T-helper 2 cell treated with Interferon-gamma antibody and Interleukin-4, amounts not matched to agents 5 μg/mL and 100 μg/mL, for 36 hours (primary cell): ENCODE measurements around the gene TP53BP2.
A peak's percentile ranks its signal among the peaks of the same experiment; 100 is the strongest.
"Not testable (repeated sequence)": the region's sequence is repeated elsewhere in the genome, so short reads cannot be mapped to it uniquely, and the experiment has no call there.

Experiments
- DNase-seq: peaks from one replicate; pipeline ENCODE4 v3.0.0; 2021; ENCODE audit warnings: low spot score
- H3K27ac Mint-ChIP-seq: one replicate; pipeline ENCODE4 v1.8.0; 2021; ENCODE audit warnings: mild to moderate bottlenecking, mixed read lengths
- H3K27me3 Mint-ChIP-seq: one replicate; pipeline ENCODE4 v1.8.0; 2021; ENCODE audit warnings: low read depth, mixed read lengths
- H3K36me3 Mint-ChIP-seq: one replicate; pipeline ENCODE4 v1.8.0; 2021; ENCODE audit warnings: low read depth, mixed read lengths
- H3K4me1 Mint-ChIP-seq: one replicate; pipeline ENCODE4 v1.8.0; 2021; ENCODE audit warnings: low read depth, mixed read lengths
- H3K4me3 Mint-ChIP-seq: one replicate; pipeline ENCODE4 v1.8.0; 2022; ENCODE audit warnings: mild to moderate bottlenecking, moderate library complexity, mixed read lengths
- H3K9me3 Mint-ChIP-seq: one replicate; pipeline ENCODE4 v1.8.0; 2021; ENCODE audit warnings: mixed read lengths

Gene TP53BP2, protein sequence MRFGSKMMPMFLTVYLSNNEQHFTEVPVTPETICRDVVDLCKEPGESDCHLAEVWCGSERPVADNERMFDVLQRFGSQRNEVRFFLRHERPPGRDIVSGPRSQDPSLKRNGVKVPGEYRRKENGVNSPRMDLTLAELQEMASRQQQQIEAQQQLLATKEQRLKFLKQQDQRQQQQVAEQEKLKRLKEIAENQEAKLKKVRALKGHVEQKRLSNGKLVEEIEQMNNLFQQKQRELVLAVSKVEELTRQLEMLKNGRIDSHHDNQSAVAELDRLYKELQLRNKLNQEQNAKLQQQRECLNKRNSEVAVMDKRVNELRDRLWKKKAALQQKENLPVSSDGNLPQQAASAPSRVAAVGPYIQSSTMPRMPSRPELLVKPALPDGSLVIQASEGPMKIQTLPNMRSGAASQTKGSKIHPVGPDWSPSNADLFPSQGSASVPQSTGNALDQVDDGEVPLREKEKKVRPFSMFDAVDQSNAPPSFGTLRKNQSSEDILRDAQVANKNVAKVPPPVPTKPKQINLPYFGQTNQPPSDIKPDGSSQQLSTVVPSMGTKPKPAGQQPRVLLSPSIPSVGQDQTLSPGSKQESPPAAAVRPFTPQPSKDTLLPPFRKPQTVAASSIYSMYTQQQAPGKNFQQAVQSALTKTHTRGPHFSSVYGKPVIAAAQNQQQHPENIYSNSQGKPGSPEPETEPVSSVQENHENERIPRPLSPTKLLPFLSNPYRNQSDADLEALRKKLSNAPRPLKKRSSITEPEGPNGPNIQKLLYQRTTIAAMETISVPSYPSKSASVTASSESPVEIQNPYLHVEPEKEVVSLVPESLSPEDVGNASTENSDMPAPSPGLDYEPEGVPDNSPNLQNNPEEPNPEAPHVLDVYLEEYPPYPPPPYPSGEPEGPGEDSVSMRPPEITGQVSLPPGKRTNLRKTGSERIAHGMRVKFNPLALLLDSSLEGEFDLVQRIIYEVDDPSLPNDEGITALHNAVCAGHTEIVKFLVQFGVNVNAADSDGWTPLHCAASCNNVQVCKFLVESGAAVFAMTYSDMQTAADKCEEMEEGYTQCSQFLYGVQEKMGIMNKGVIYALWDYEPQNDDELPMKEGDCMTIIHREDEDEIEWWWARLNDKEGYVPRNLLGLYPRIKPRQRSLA

DNA sequence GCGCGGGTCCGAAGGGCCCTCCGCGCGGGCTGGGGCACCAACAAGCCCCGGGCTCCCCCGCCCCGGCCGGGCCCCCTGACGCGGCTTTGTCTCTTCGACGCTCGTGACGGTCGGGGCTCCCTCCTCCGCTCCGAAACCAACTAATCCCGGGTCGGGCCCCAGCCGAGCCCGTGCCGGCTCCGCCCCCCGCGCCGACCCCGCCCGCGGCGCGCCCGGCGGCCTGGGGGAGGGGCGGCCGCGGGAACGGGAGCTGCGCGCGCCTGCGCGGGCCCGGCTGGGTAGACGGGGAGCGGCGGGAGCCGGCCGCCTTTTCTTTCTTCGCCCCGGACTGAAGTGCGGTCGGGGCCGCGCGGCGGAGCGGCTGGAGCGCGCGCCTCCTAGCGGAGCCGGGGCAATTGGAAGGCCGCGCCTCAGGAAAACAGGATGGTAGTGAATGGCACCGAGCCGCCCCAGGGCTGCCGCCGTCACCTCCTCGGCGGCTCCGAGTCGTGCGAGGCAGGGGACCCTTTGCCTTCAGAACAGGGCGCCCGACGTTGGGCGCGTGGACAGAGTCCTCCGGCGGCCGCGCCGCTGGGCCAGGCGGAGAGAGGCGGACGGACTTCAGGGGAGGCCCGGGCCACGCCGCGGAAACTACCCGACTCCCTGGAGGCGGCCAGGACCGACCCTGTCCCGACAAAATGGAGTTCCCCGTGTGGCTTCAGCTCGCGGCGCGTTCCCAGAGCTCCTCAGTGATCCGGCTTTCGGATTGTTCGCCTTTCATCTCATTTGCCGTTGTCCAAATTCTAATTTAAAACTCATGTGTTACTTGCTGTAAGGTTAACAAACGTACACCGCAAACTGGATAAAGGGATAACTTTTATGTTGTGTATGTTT is at the start of gene TP53BP2:
Gene TP53BP2 (minus strand): TSS at position 138 of the 873 bp plus-strand sequence. CDS start 267 bp downstream, outside the sequence.
- H3K36me3 Mint-ChIP-seq = peaks cover 5% of the 10 kb centered on the region
- H3K27me3 Mint-ChIP-seq = peaks cover 7% of the 10 kb centered on the region
- H3K9me3 Mint-ChIP-seq = peaks cover 5% of the 10 kb centered on the region
- DNase-seq = peak; percentile 90
- H3K4me1 Mint-ChIP-seq = peaks cover 30% of the 10 kb centered on the region
- peak within 1 kb of the TSS; percentile 93 for H3K4me3 Mint-ChIP-seq
- peak within 1 kb of the TSS; percentile 95 for H3K27ac Mint-ChIP-seq

DNA sequence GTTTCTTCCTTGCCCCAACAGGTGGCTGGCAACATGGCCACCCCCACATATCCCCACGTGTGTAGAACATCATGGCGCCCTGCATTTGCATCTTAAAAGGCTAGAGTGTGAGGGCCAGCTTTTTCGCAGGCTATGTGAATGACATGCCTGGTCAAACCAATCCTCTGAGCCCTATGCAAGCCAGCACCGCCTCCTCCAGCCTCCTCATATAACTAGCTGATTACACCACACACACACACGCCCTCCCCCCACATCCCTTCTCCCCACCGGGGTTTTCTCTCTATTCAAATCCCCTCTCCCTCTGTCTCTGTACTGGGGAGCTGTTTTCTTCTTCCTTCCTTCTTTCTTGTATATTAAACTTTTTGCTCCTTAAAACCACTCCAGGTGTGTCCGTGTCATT is 44.7 kb upstream of the TP53BP2 start:
- H3K4me3 Mint-ChIP-seq, H3K9me3 Mint-ChIP-seq, H3K4me1 Mint-ChIP-seq, DNase-seq, H3K36me3 Mint-ChIP-seq, H3K27ac Mint-ChIP-seq, H3K27me3 Mint-ChIP-seq: not testable (repeated sequence)

DNA sequence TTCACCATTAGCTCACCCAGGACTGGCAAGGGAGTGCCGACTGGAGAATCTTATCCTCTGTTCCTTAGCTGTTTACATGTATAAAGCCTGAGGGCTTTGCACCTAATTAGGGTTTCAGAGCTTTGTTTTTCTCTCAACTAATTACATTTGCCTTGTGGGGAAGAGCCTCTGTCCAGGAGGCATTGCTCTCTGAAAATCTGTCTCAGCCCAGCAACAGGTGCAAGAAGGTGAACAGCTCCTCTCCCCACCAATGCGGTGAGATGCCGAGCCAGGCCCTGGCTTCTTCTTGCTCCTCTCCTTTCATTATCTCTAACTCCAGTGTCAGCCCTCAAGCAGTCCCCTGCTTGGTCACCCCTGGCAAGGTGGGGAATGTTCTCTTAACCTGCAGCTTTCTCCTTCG is 43.6 kb upstream of the TP53BP2 start:
- H3K36me3 Mint-ChIP-seq, H3K27me3 Mint-ChIP-seq, H3K4me3 Mint-ChIP-seq: not testable (repeated sequence)

GRCh38 chr1:223887747-223888418 is 42.1 kb upstream of the TP53BP2 start:
- Mint-ChIP-seq H3K36me3 (no peaks in the 10 kb centered on the region), H3K4me3 (no peak overlapping the region), H3K4me1 (no peaks in the 10 kb centered on the region), H3K9me3 (no peaks in the 10 kb centered on the region), H3K27ac (no peak overlapping the region), H3K27me3 (peaks cover 2% of the 10 kb centered on the region)
- DNase-seq = no peak

More for the DNA sequence above, 43.6 kb upstream of the TP53BP2 start:
- H3K4me1 Mint-ChIP-seq, H3K9me3 Mint-ChIP-seq, DNase-seq, H3K27ac Mint-ChIP-seq: not testable (repeated sequence)

GRCh38 chr1:223886516-223886921 is 40.8 kb upstream of the TP53BP2 start:
- no peak for DNase-seq
- Mint-ChIP-seq H3K9me3 (no peaks in the 10 kb centered on the region), H3K4me3 (no peak overlapping the region), H3K27me3 (peaks cover 6% of the 10 kb centered on the region), H3K36me3 (no peaks in the 10 kb centered on the region), H3K27ac (no peak overlapping the region), H3K4me1 (no peaks in the 10 kb centered on the region)

DNA sequence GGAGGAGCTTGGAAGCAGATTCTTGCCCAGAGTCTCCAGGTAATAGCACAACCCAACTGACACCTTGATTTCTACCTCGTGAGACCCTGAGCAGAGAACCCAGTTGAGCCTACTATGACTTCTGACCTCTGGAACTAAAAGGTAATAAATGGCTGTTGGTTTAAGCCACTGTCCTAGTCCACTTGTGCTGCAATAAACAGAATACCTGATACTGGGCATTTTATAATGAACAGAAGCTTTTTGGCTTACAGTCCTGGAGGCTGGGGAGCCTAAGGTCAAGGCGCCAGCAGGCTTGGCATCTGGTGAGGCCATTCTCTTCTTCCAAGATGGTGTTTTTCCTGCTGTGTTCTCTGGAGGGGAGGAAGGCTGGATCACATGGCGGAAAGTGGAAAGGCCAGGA is 39.9 kb upstream of the TP53BP2 start:
- no peak for DNase-seq
- no peaks in the 10 kb centered on the region for H3K9me3 Mint-ChIP-seq
- no peaks in the 10 kb centered on the region for H3K4me1 Mint-ChIP-seq
- no peak overlapping the region for H3K27ac Mint-ChIP-seq
- H3K4me3 Mint-ChIP-seq = no peak overlapping the region
- H3K36me3 Mint-ChIP-seq = no peaks in the 10 kb centered on the region
- peaks cover 13% of the 10 kb centered on the region for H3K27me3 Mint-ChIP-seq

GRCh38 chr1:223878598-223879325 is 33.0 kb upstream of the TP53BP2 start:
- Mint-ChIP-seq H3K4me3 (no peak overlapping the region), H3K27ac (no peak overlapping the region), H3K4me1 (no peaks in the 10 kb centered on the region), H3K36me3 (no peaks in the 10 kb centered on the region), H3K9me3 (no peaks in the 10 kb centered on the region), H3K27me3 (peaks cover 27% of the 10 kb centered on the region)
- no peak for DNase-seq

- Mint-ChIP-seq H3K27ac (no peak overlapping the region), H3K9me3 (no peaks in the 10 kb centered on the region), H3K27me3 (peaks cover 27% of the 10 kb centered on the region), H3K4me3 (no peak overlapping the region), H3K4me1 (no peaks in the 10 kb centered on the region), H3K36me3 (no peaks in the 10 kb centered on the region)
- DNase-seq = no peak
These were observed 32.1 kb upstream of the TP53BP2 start for GRCh38 chr1:223877804-223878203.

DNA sequence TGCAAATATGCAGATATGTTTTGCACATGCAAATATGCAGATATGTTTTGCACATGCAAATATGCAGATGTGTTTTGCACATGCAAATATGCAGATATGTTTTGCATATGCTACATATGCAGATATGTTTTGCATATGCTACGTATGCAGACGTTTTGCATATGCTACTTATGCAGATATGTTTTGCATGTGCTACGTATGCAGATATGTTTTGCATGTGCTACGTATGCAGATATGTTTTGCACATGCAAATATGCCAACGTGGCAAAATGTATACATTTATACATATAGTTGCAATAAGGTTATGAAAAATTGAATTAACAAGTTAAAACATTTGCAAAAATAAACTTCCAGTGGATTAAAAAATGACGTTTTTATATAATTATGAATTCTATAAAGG is 30.8 kb upstream of the TP53BP2 start:
- Mint-ChIP-seq H3K27me3 (peaks cover 23% of the 10 kb centered on the region), H3K4me3 (no peak overlapping the region), H3K4me1 (no peaks in the 10 kb centered on the region), H3K9me3 (no peaks in the 10 kb centered on the region), H3K36me3 (no peaks in the 10 kb centered on the region), H3K27ac (no peak overlapping the region)
- no peak for DNase-seq

GRCh38 chr1:223873044-223873443 is 27.3 kb upstream of the TP53BP2 start:
- H3K9me3 Mint-ChIP-seq = no peaks in the 10 kb centered on the region
- H3K27me3 Mint-ChIP-seq = peaks cover 20% of the 10 kb centered on the region
- H3K4me1 Mint-ChIP-seq = no peaks in the 10 kb centered on the region
- H3K27ac Mint-ChIP-seq = no peak overlapping the region
- no peak overlapping the region for H3K4me3 Mint-ChIP-seq
- no peak for DNase-seq
- no peaks in the 10 kb centered on the region for H3K36me3 Mint-ChIP-seq

- Mint-ChIP-seq H3K27me3 (peaks cover 24% of the 10 kb centered on the region), H3K9me3 (no peaks in the 10 kb centered on the region), H3K4me1 (no peaks in the 10 kb centered on the region), H3K36me3 (no peaks in the 10 kb centered on the region), H3K4me3 (no peak overlapping the region), H3K27ac (no peak overlapping the region)
- no peak for DNase-seq
These were observed 26.7 kb upstream of the TP53BP2 start for GRCh38 chr1:223872308-223872901.
